Measurements from ENCODE around the gene KBTBD12. TPM values are rescaled to one million over a fixed set of nuclear protein-coding genes. Genes with fewer than 3 reads are reported as not detected.

Gene KBTBD12
- total and polyA plus RNA-seq, 2 donors (not counting 3 experiments of a cell fraction or from before 2014, with no cell fraction given), result not detected

DNA sequence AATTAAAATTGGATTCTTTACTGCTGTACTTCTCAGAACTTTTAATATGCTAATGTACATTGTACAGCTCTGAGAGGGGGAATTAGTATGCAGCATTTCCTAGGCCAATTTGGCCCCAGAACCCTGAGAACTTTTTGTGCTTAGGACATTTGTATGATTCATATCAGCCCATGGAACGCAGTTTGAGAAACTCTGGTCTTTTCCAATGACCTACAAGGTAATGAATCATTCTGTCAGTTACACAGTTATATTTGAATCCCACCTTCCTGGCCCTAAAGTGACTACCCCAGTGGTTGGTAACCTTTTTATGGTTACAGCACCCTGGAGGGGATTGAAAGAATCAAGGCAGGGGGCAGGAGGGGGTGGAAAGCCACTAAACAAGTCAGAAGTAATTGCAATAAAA is 25.6 kb upstream of the KBTBD12 start:
- Histone ChIP-seq H3K4me2 (ENCODE audit: insufficient read depth, low read length) (no peak overlapping the region), H3K27me3 (ENCODE audit: control insufficient read depth in 2 of 2, insufficient read depth in 2 of 2, low read length in 2 of 2) (peaks cover 0 to 9% of the 10 kb centered on the region in 2 experiments), H3K9me3 (replicated peaks; ENCODE audit: control insufficient read depth, insufficient read depth, low read length) (no peaks in the 10 kb centered on the region), H2AFZ (ENCODE audit: low read depth, low read length) (no peak overlapping the region), H3K27ac (ENCODE audit: insufficient read depth, low read depth, low read length) (no peak overlapping the region), H3K9ac (replicated peaks; ENCODE audit: extremely low read depth, insufficient read depth, low read length) (no peak overlapping the region), H3K79me2 (ENCODE audit: control insufficient read depth, insufficient read depth, low read length) (no peaks in the 10 kb centered on the region), H3K4me3 (replicated peaks in 1 of 3; ENCODE audit: insufficient read depth in 1 of 3, low read depth in 1 of 3, low read length in 3 of 3) (no peak overlapping the region), H3K36me3 (ENCODE audit: control insufficient read depth in 2 of 2, extremely low read depth in 1 of 2, insufficient read depth in 2 of 2, low read length in 2 of 2) (no peaks in the 10 kb centered on the region), H3K9me1 (replicated peaks; ENCODE audit: control insufficient read depth, extremely low read depth, insufficient read depth, low read length) (no peaks in the 10 kb centered on the region), H3K4me1 (ENCODE audit: control insufficient read depth, extremely low read depth, insufficient read depth, low read length) (no peaks in the 10 kb centered on the region), H4K20me1 (replicated peaks; ENCODE audit: control insufficient read depth, extremely low read depth, insufficient read depth, low read length) (no peaks in the 10 kb centered on the region)
- dilution Hi-C loops (cut with MboI; ENCODE audit: extremely low pct_ligation_motif_present, low sequenced_read_pairs), result no loop called here
- no peak for FAIRE-seq
- ChIA-PET CTCF (no interaction called here), POLR2A (no interaction called here)
- BruUV-seq (replicated peaks), result no TSS peak
- no peak for TF ChIP-seq GATA2 (IDR thresholded peaks at IDR 0.05; ENCODE audit: insufficient read depth, insufficient read length, low read depth, low read length)
- no peak for TF ChIP-seq JUN (IDR thresholded peaks at IDR 0.05; ENCODE audit: borderline replicate concordance, insufficient read depth, insufficient read length, low read depth)
- no peak for TF ChIP-seq POLR2AphosphoS5 (IDR thresholded peaks at IDR 0.05; ENCODE audit: insufficient read depth, low read depth, low read length)
- no peak for TF ChIP-seq FOS (IDR thresholded peaks at IDR 0.05; ENCODE audit: borderline replicate concordance, insufficient read depth, low read length)
- no peak for TF ChIP-seq CTCF (IDR thresholded peaks at IDR 0.05; ENCODE audit: extremely low read depth in 1 of 2, insufficient read depth in 1 of 2, low read depth in 1 of 2, low read length in 2 of 2)
- no peak for TF ChIP-seq POLR2A (IDR thresholded peaks at IDR 0.05; ENCODE audit: low read depth, low read length)
- no peak for TF ChIP-seq MYC (IDR thresholded peaks at IDR 0.05; ENCODE audit: low read depth, low read length)
- no peak for TF ChIP-seq MAX (IDR thresholded peaks at IDR 0.05; ENCODE audit: insufficient read depth, insufficient read length)
- no peak for TF ChIP-seq EZH2 (IDR thresholded peaks at IDR 0.05; ENCODE audit: borderline replicate concordance, low read depth, low read length, severe bottlenecking)
- intact Hi-C loops (cut with micrococcal nuclease), result no loop called here
- no peak for DNase-seq (ENCODE audit: low read depth, low spot score)
